Measurements from ENCODE around the gene SMYD2. TPM values are rescaled to one million over a fixed set of nuclear protein-coding genes. Genes with fewer than 3 reads are reported as not detected.

SMYD2 gene
- total and polyA plus RNA-seq, 2 of the 8 experiments (the other 6 are each of a cell fraction or from before 2014, with no cell fraction given) = 3.0 to 5.2 TPM

DNA sequence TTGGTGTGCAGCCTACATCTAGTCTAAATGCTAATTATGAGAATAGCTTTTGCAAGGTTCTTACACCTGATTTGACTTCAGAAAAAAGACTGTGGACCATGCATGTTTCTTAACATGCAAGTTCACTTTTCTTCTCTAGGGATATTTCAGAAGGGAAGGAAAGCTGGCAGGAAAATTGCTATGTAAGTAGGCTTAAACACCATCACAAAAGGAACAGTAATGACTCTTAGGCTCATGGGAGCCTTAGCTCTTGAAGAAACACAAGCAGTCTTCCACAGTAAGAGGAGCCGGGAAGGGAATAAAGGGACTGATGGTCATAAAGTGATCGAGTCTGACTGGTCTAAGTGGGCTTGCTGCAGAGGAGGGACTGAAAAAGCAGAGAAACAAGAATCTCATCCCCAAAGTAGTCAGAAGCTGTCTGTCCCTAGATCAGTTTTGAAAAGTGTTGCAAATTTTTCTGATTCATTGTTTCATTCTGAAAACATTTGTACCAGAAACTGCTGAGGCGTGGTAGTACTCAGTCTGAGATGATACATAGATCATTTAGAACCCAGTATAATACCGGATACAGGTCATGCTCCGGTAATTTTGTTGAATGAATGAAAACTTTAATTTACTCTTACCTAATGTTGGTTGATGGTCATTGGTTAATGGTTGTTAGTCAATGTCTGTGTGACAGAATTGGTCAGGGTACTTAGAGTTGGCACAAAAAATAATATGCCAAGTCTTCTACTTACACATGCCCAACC is 40.9 kb downstream of the SMYD2 start (continued):
- no peak for TF ChIP-seq CTCF (IDR thresholded peaks at IDR 0.05; ENCODE audit: control extremely low read depth in 1 of 3, insufficient read depth in 1 of 3, low read depth in 1 of 3, low read length in 3 of 3)
- no peak for TF ChIP-seq CHD2 (IDR thresholded peaks at IDR 0.05; ENCODE audit: low read length)
- no peak for TF ChIP-seq MAFK (IDR thresholded peaks at IDR 0.05; ENCODE audit: low read depth, low read length)
- no peak for TF ChIP-seq FOSL1 (IDR thresholded peaks at IDR 0.05; ENCODE audit: insufficient read depth, low read depth, low read length)

All from H1 (cell line).